22Rv1 (cell line): ENCODE results near the gene CNIH3.

ENCODE experiments used
- H3K27ac ChIP-seq: fragments of 450-650 bp; 2 replicates; pipeline ENCODE4 v1.5.1; 2017
- ZFX ChIP-seq: fragments of 450-650 bp; IDR thresholded peaks from 2 replicates; pipeline ENCODE4 v1.6.1; 2017; ENCODE audit warnings: antibody characterized with exemption, borderline replicate concordance
- TF ChIP-seq, protein P1 (sequence below): fragments of 450-650 bp; IDR thresholded peaks from 2 replicates; pipeline ENCODE4 v1.5.1; 2017; ENCODE audit warnings: mild to moderate bottlenecking

CNIH3 gene

DNA sequence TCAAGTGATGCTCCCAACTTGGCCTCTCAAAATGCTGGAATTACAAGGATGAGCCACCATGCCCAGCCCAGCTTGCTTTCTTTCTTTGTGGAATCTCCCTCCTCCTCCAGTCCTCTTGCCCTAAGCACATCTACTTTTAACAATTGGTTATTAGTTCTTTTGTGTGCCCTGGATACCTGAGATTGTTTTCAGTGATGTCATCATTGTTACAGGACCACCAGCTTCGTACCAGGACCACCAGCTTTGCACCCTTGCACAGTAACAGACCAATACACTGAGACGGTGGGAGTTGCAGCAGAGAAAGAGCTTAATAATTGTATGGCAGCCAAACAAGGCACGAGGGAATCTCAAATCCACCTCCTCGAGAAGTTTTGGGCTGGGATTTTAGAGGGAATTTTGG is 71.3 kb downstream of the CNIH3 start:
- no peak for TF ChIP-seq ZFX
- no peak overlapping the region for H3K27ac ChIP-seq

DNA sequence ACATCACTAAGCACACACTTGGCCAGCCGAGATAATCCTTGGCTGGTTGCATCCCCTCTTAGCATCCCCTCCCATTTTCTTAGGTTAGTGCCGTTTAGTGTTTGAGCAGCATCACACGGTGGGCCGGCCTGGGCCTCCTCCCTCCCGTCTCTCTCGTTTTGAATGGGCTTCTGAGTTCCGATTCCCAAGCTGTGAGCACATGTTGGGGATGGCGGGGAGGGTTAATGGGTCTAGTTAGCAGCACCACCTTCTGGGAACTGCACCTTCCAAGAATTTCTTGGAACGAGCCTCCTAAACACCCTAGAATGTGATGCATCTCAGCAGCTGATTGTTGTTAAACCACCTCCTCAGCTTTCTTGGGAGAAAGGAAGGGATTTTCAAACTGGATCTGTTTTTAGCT is 73.3 kb downstream of the CNIH3 start:
- H3K27ac ChIP-seq = no peak overlapping the region
- TF ChIP-seq, protein P1, sequence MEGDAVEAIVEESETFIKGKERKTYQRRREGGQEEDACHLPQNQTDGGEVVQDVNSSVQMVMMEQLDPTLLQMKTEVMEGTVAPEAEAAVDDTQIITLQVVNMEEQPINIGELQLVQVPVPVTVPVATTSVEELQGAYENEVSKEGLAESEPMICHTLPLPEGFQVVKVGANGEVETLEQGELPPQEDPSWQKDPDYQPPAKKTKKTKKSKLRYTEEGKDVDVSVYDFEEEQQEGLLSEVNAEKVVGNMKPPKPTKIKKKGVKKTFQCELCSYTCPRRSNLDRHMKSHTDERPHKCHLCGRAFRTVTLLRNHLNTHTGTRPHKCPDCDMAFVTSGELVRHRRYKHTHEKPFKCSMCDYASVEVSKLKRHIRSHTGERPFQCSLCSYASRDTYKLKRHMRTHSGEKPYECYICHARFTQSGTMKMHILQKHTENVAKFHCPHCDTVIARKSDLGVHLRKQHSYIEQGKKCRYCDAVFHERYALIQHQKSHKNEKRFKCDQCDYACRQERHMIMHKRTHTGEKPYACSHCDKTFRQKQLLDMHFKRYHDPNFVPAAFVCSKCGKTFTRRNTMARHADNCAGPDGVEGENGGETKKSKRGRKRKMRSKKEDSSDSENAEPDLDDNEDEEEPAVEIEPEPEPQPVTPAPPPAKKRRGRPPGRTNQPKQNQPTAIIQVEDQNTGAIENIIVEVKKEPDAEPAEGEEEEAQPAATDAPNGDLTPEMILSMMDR = no peak
- no peak for TF ChIP-seq ZFX

DNA sequence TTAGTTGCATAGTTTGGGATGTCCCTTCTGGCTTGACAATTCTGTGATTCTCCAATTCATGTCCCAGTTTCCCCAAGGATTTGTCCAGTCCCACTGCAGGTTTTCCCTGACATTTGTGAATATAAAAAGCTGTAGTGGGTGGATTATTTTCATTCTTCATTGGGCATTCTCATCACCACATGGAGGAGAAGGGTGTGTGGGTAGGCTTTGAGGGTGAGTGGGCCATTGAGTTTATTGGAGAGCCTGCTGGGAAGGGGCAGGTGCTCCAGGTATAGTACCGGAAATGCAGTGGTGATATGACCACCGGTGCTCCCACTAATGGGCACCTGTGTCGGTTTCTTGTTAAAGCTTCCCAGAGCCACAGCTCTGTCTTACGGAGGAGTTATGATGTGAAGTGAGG is 74.5 kb downstream of the CNIH3 start:
- TF ChIP-seq, protein P1 = no peak
- no peak for TF ChIP-seq ZFX
- H3K27ac ChIP-seq = no peak overlapping the region

DNA sequence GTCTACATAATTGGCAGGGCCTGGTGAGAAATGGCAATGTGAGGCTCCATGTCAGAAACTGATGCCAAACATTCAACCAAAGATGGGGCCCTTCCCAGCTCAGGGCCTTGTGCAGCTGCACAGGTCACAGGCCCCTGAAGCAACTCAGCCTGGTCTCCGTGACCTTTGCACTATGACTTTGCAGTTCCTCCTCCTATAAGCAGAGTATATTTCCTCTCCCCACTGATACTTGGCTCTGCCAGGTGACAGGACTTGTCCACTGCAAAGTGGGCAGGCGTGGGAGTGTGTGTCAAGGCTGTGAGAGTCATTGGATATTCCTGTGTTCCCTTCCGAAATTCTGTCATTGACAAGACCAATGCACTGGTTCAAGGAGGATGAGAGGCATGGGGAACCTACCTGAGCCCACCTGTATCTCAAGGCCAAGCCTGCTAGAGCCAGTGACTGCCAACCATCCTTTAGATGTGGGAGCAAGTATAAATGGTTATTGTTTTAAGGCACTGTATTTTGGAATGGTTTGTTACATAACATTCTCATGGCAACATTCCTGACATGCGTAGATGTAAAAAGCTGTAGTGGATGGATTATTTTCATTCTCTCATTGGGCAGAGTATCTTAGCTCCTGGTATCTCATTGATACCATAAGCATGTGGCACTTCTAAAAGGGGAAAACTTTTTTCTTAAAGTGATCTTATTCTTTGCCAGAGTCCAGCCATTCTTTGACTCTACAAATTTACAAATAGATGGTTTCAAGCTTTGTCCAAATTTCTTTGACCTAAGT is 75.2 kb downstream of the CNIH3 start:
- H3K27ac ChIP-seq = no peak overlapping the region
- TF ChIP-seq, protein P1 = no peak
- TF ChIP-seq ZFX = no peak

DNA sequence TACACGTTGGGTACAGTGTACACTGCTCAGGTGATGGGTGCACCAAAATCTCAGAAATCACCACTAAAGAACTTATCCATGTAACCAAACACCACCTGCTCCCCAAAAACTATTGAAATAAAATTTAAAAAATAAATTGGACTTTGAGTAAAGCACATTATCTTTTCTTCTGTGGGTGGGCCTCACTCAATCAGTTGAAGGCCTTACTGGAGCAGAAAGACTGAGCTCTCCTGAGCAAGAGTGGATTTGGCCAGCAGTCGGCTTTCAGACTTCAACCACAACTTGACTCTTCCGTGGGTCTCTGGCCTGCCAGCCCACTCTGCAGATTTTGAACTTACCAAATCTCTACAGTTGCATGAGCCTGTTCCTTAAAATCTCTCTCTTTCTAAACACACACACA is 78.9 kb downstream of the CNIH3 start:
- TF ChIP-seq, protein P1 = no peak
- H3K27ac ChIP-seq = no peak overlapping the region

DNA sequence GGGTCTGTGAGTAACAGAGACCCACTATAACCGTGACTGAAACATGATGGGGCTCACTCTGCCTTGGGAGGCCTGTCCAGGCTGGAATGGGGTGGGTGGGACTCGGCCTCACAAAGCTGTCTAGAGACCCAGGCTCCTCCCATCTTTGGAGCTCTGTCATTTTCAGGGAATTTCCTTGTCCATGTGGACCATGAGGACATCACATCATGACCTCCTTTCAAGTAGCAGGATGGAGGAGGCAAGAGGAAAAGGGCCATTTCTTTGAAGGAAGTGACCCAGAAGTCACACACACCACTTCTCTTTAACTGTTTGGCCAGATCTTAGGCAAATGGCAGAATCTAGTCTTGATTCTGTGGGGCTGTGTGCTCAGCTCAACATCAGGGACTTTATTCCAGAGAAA is 79.9 kb downstream of the CNIH3 start:
- TF ChIP-seq ZFX = no peak
- TF ChIP-seq, protein P1 = no peak
- H3K27ac ChIP-seq = no peak overlapping the region

DNA sequence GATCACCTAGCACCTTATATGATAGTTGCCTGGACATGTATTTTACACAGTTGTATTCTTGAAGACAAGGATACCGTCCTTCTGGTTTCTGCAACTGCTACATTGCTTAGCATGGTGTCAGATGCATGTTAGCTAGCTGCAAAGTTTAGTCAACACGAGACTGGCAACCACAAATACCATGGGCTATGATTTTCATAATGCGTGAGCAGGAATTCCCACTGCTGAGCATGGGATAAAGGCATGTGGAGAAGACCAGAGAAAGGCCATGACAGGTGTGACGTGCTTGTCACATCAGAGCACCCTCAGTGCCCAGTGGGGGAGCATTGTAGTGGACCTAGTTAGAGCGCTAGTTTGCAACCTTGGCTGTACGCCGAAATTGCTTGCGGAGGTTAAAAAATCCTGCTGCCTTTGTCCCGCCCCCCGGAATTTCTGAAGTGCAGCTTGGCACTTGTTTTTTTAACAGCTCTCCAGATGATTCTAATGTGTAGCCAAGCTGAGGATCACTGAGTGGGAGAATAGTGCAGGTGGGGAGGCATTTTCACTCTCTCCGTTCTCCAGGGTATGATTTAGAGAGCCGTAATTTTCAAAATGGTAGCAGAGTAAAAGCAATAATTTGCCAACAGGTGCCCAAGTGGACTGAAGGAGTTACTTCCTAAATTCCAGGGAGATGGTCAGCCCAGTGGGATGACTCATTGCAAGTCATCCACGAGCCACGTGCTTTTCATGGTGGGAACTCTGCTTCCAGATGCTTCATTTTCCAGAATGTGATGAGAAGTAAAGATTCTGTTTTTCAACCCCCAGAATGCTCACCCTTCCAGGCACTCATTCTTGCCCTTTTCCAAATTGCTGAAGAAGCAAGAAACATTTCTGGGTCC is 81.0 kb downstream of the CNIH3 start:
- H3K27ac ChIP-seq = no peak overlapping the region
- TF ChIP-seq ZFX = no peak
- TF ChIP-seq, protein P1 = no peak
